ENCODE measurements around the gene ADAMTS20. TPM values are rescaled to one million over a fixed set of nuclear protein-coding genes. Genes with fewer than 3 reads are reported as not detected.
A peak's percentile ranks its signal among the peaks of the same experiment; 100 is the strongest.

ADAMTS20 gene
- total RNA-seq, 4 donors from 2014 or later, result not detected

GRCh38 chr12:43459285-43459684 is 92.7 kb downstream of the ADAMTS20 start:
- Histone ChIP-seq H3K9me3 (no peaks in the 10 kb centered on the region), H3K4me3 (no peak overlapping the region), H3K36me3 (no peaks in the 10 kb centered on the region), H3K4me1 (no peaks in the 10 kb centered on the region), H3K27me3 (no peaks in the 10 kb centered on the region), H3K27ac (no peak overlapping the region)
- in situ Hi-C loops (cut with MboI; ENCODE audit: low pct_ligation_motif_present in 1 of 4, low pct_unique_long_range_greater_than_20kb in 1 of 4, low sequenced_read_pairs in 3 of 4), result loop anchor here in 1 of 4 donors (25.0 kb wide), 1 partner anchor 428 kb away; no protein-coding TSS in a partner anchor
- 69% methylated on average over 4 of the region's 4 CpGs; no CpG with 5 or more reads in 1 of the 2 donors for WGBS, 2 donors (ENCODE audit: low coverage in 1 of 2)
- TF ChIP-seq POLR2AphosphoS5 (IDR thresholded peaks at IDR 0.05) (no peak), POLR2A (IDR thresholded peaks at IDR 0.05) (no peak), EP300 (IDR thresholded peaks at IDR 0.05; ENCODE audit: low read depth) (no peak), CTCF (IDR thresholded peaks at IDR 0.05) (no peak)
- intact Hi-C loops (cut with DNase I; ENCODE audit: low total_unique reads), result no loop called here
- no peak for DNase-seq

GRCh38 chr12:43453761-43454160 is 98.2 kb downstream of the ADAMTS20 start:
- Histone ChIP-seq H3K9me3 (no peaks in the 10 kb centered on the region), H3K4me1 (no peaks in the 10 kb centered on the region), H3K27ac (no peak overlapping the region), H3K36me3 (no peaks in the 10 kb centered on the region), H3K4me3 (no peak overlapping the region), H3K27me3 (no peaks in the 10 kb centered on the region)
- TF ChIP-seq CTCF (IDR thresholded peaks at IDR 0.05) (no peak), POLR2AphosphoS5 (IDR thresholded peaks at IDR 0.05) (no peak), POLR2A (IDR thresholded peaks at IDR 0.05) (no peak), EP300 (IDR thresholded peaks at IDR 0.05; ENCODE audit: low read depth) (no peak)
- WGBS, 2 donors (ENCODE audit: low coverage in 1 of 2), result 68 to 73% methylated on average over 8 of the region's 8 CpGs
- intact Hi-C loops (cut with DNase I; ENCODE audit: low total_unique reads) (no loop called here), in situ Hi-C loops (cut with MboI; ENCODE audit: low pct_ligation_motif_present in 1 of 4, low pct_unique_long_range_greater_than_20kb in 1 of 4, low sequenced_read_pairs in 3 of 4) (loop anchor here in 1 of 4 donors (25.0 kb wide), 1 partner anchor 434 kb away; no protein-coding TSS in a partner anchor)
- no peak for DNase-seq

- TF ChIP-seq CTCF (IDR thresholded peaks at IDR 0.05) (peak; percentile 31 to 71 (median 40)), POLR2AphosphoS5 (IDR thresholded peaks at IDR 0.05) (no peak)
- 54 to 74% methylated on average over 2 to 3 of the region's 3 CpGs for WGBS, 2 donors (ENCODE audit: low coverage in 1 of 2)
- Histone ChIP-seq H3K27ac (no peak overlapping the region), H3K4me1 (no peaks in the 10 kb centered on the region), H3K36me3 (no peaks in the 10 kb centered on the region), H3K9me3 (no peaks in the 10 kb centered on the region), H3K4me3 (no peak overlapping the region), H3K27me3 (no peaks in the 10 kb centered on the region)
- DNase-seq, result peak; percentile 17
- intact Hi-C loops (cut with DNase I; ENCODE audit: low total_unique reads), result no loop called here
- in situ Hi-C loops (cut with MboI; ENCODE audit: low pct_ligation_motif_present in 1 of 4, low pct_unique_long_range_greater_than_20kb in 1 of 4, low sequenced_read_pairs in 3 of 4), result loop anchor here in 1 of 4 donors (25.0 kb wide), 1 partner anchor 442 kb away; no protein-coding TSS in a partner anchor
Observed at GRCh38 chr12:43444940-43445564, 107.0 kb downstream of the ADAMTS20 start.

DNA sequence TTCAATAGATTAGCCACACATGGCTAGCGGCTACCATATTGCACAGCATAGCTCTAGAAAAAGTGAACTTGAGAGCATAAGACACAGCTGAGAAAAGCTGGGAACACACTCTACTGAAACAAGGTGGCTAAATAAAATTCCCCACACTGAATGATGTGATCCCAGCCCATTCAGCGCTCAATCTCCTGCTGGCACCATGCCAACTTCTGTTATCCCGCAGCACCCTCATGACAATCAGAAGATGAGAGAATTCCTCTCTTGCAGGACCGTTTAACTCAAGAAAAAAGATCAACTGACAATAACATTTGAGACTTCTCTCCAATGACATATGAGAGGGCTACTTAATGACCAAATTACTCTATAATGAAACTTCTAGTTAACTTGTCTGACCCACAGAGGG is 115.4 kb downstream of the ADAMTS20 start:
- no peak overlapping the region for H3K27ac ChIP-seq
- DNase-seq, result no peak
- WGBS, 2 donors (ENCODE audit: low coverage in 1 of 2), result 83 to 86% methylated on average over 4 of the region's 4 CpGs
- in situ Hi-C loops (cut with MboI; ENCODE audit: low pct_ligation_motif_present in 1 of 4, low pct_unique_long_range_greater_than_20kb in 1 of 4, low sequenced_read_pairs in 3 of 4), result loop anchor here in 1 of 4 donors (25.0 kb wide), 1 partner anchor 451 kb away; no protein-coding TSS in a partner anchor
- H3K4me3 ChIP-seq, result no peak overlapping the region
- no peaks in the 10 kb centered on the region for H3K9me3 ChIP-seq
- TF ChIP-seq CTCF (IDR thresholded peaks at IDR 0.05), result no peak
- TF ChIP-seq POLR2AphosphoS5 (IDR thresholded peaks at IDR 0.05), result no peak
- no peak for TF ChIP-seq POLR2A (IDR thresholded peaks at IDR 0.05)
- TF ChIP-seq EP300 (IDR thresholded peaks at IDR 0.05; ENCODE audit: low read depth), result no peak
- intact Hi-C loops (cut with DNase I; ENCODE audit: low total_unique reads), result no loop called here
- H3K36me3 ChIP-seq, result no peaks in the 10 kb centered on the region
- no peaks in the 10 kb centered on the region for H3K27me3 ChIP-seq
- no peaks in the 10 kb centered on the region for H3K4me1 ChIP-seq
